Measurements from ENCODE around the gene DLX5. TPM values are rescaled to one million over a fixed set of nuclear protein-coding genes. Genes with fewer than 3 reads are reported as not detected.

The DLX5 gene
- polyA plus RNA-seq, 4 donors: 0.20 to 0.25 (median 0.21) TPM; not detected in 1

- no peak for DNase-seq (ENCODE audit: low read depth in 4 of 4, low spot score in 3 of 4)
Observed at GRCh38 chr7:97006055-97006815, 18.4 kb downstream of the DLX5 start.

- DNase-seq (ENCODE audit: low read depth in 4 of 4, low spot score in 3 of 4): no peak
Observed at GRCh38 chr7:97005183-97006054, 19.2 kb downstream of the DLX5 start, which contains the start of gene DLX6. TSS of gene DLX6 (plus strand) at chr7:97005553. CDS start at chr7:97005978, 425 bp downstream.

GRCh38 chr7:97004247-97005182, 20.1 kb downstream of the DLX5 start:
- no peak for DNase-seq (ENCODE audit: low read depth in 4 of 4, low spot score in 3 of 4)

- DNase-seq (ENCODE audit: low read depth in 4 of 4, low spot score in 3 of 4): no peak
Observed at GRCh38 chr7:97003262-97004246, 21.1 kb downstream of the DLX5 start.

GRCh38 chr7:97002555-97003261, 21.9 kb downstream of the DLX5 start:
- DNase-seq (ENCODE audit: low read depth in 4 of 4, low spot score in 3 of 4): no peak

- DNase-seq (ENCODE audit: low read depth in 4 of 4, low spot score in 3 of 4): no peak
Observed at GRCh38 chr7:97001656-97002554, 22.7 kb downstream of the DLX5 start.

GRCh38 chr7:97001221-97001620, 23.4 kb downstream of the DLX5 start:
- DNase-seq (ENCODE audit: low read depth in 4 of 4, low spot score in 3 of 4): no peak

GRCh38 chr7:96998744-96999143, 25.9 kb downstream of the DLX5 start:
- DNase-seq (ENCODE audit: low read depth in 4 of 4, low spot score in 3 of 4): no peak

- no peak for DNase-seq (ENCODE audit: low read depth in 4 of 4, low spot score in 3 of 4)
Observed at GRCh38 chr7:96998333-96998732, 26.3 kb downstream of the DLX5 start.

GRCh38 chr7:96997512-96998032, 27.1 kb downstream of the DLX5 start:
- no peak for DNase-seq (ENCODE audit: low read depth in 4 of 4, low spot score in 3 of 4)

GRCh38 chr7:96996958-96997511, 27.6 kb downstream of the DLX5 start:
- no peak for DNase-seq (ENCODE audit: low read depth in 4 of 4, low spot score in 3 of 4)

- DNase-seq (ENCODE audit: low read depth in 4 of 4, low spot score in 3 of 4): no peak
Observed at GRCh38 chr7:96996111-96996957, 28.3 kb downstream of the DLX5 start.

GRCh38 chr7:96995406-96996110, 29.1 kb downstream of the DLX5 start:
- DNase-seq (ENCODE audit: low read depth in 4 of 4, low spot score in 3 of 4): no peak

GRCh38 chr7:96993980-96994379, 30.7 kb downstream of the DLX5 start:
- no peak for DNase-seq (ENCODE audit: low read depth in 4 of 4, low spot score in 3 of 4)

- no peak for DNase-seq (ENCODE audit: low read depth in 4 of 4, low spot score in 3 of 4)
Observed at GRCh38 chr7:96993094-96993865, 31.4 kb downstream of the DLX5 start.

Measured in right renal pelvis (tissue), 4 donors.